Peyer's patch (tissue), 4 donors: ENCODE results near the gene UIMC1.

ENCODE experiments used
- CTCF ChIP-seq, 6 experiments: fragments of 450-650 bp in 4 of 6; fragments of 200-600 bp in 2 of 6; sonication (generic) in 1 of 6; IDR thresholded peaks; one replicate each; pipeline ENCODE4 v1.5.1; 2017 to 2019; ENCODE audit warnings: antibody characterized with exemption in 6 of 6, mild to moderate bottlenecking in 3 of 6, moderate library complexity in 1 of 6
- POLR2A ChIP-seq, 2 donors: fragments of 450-650 bp; IDR thresholded peaks; one replicate each; pipeline ENCODE4 v1.5.1; 2017; ENCODE audit warnings: antibody characterized with exemption in 2 of 2, mild to moderate bottlenecking in 2 of 2, moderate library complexity in 2 of 2

GRCh38 chr5:177036921-177037320 is 30.3 kb upstream of the UIMC1 start:
- TF ChIP-seq POLR2A (IDR thresholded peaks at IDR 0.05) (no peak), CTCF (IDR thresholded peaks at IDR 0.05) (no peak)
